ENCODE results near the gene MNX1.

GRCh38 chr7:157013101-157013500 lies 2.6 kb upstream of the MNX1 start:
- TF ChIP-seq CTCF (conservative IDR thresholded peaks at IDR 0.05; ENCODE audit: low read depth, low read length): no peak
- TF ChIP-seq EZH2 (IDR thresholded peaks at IDR 0.05; ENCODE audit: borderline replicate concordance, low read depth, low read length, poor library complexity, severe bottlenecking): no peak

Data from A673 (cell line).